SJSA1 (cell line): Measurements from ENCODE around the gene RAB44. TPM values are rescaled to one million over a fixed set of nuclear protein-coding genes. Genes with fewer than 3 reads are reported as not detected.
A peak's percentile ranks its signal among the peaks of the same experiment; 100 is the strongest.
"Not testable (repeated sequence)": the region's sequence is repeated elsewhere in the genome, so short reads cannot be mapped to it uniquely, and the experiment has no call there.

Experiments
- DNase-seq, 2 experiments: peaks; one replicate each; pipeline ENCODE4 v3.0.0-alpha.2; 2015 to 2020; ENCODE audit warnings: low spot score in 2 of 2, low read depth in 1 of 2
- H3K27ac ChIP-seq: fragments of 250-450 bp; sonication (Bioruptor Pico); 2 replicates; pipeline ENCODE4 v1.5.1; 2020; ENCODE audit warnings: mild to moderate bottlenecking, moderate library complexity
- H3K27me3 ChIP-seq: fragments of 250-450 bp; sonication (Bioruptor Pico); replicated peaks from 2 replicates; pipeline ENCODE4 v1.5.1; 2020; ENCODE audit warnings: mild to moderate bottlenecking, moderate library complexity
- H3K36me3 ChIP-seq: fragments of 250-450 bp; sonication (Bioruptor Pico); 2 replicates; pipeline ENCODE4 v1.5.1; 2020; ENCODE audit warnings: mild to moderate bottlenecking
- H3K4me1 ChIP-seq: fragments of 250-450 bp; sonication (Bioruptor Pico); replicated peaks from 2 replicates; pipeline ENCODE4 v1.6.1; 2021; ENCODE audit warnings: mild to moderate bottlenecking
- H3K4me3 ChIP-seq: fragments of 250-450 bp; sonication (Bioruptor Pico); 2 replicates; pipeline ENCODE4 v1.5.1; 2020; ENCODE audit warnings: mild to moderate bottlenecking
- H3K9me3 ChIP-seq: fragments of 250-450 bp; sonication (Bioruptor Pico); replicated peaks from 2 replicates; pipeline ENCODE4 v1.5.1; 2020; ENCODE audit warnings: mild to moderate bottlenecking
- total RNA-seq: library from RNA; depleted of rRNA; stranded (reverse); fragments of >200 nt; shearing (Covaris generic); gene quantifications from 2 replicates; pipeline ENCODE4 v1.2.3, GENCODE V29; 2014

Gene RAB44
- total RNA-seq, 1 experiment from 2014 or later = not detected

- DNase-seq = no peak
- Histone ChIP-seq H3K36me3 (no peaks in the 10 kb centered on the region), H3K27ac (no peak overlapping the region), H3K4me1 (no peaks in the 10 kb centered on the region), H3K9me3 (no peaks in the 10 kb centered on the region), H3K27me3 (no peaks in the 10 kb centered on the region), H3K4me3 (no peak overlapping the region)
Measured at GRCh38 chr6:36717231-36717825, 19.7 kb downstream of the RAB44 start.

GRCh38 chr6:36717871-36718540 lies 20.4 kb downstream of the RAB44 start:
- H3K9me3 ChIP-seq = no peaks in the 10 kb centered on the region
- DNase-seq = no peak
- no peaks in the 10 kb centered on the region for H3K4me1 ChIP-seq
- H3K27me3 ChIP-seq = no peaks in the 10 kb centered on the region
- no peak overlapping the region for H3K27ac ChIP-seq
- H3K4me3 ChIP-seq = no peak overlapping the region
- no peaks in the 10 kb centered on the region for H3K36me3 ChIP-seq

GRCh38 chr6:36718560-36718959 lies 20.9 kb downstream of the RAB44 start:
- no peaks in the 10 kb centered on the region for H3K4me1 ChIP-seq
- H3K9me3 ChIP-seq = no peaks in the 10 kb centered on the region
- H3K4me3 ChIP-seq = no peak overlapping the region
- no peak for DNase-seq
- no peaks in the 10 kb centered on the region for H3K36me3 ChIP-seq
- H3K27ac ChIP-seq = no peak overlapping the region
- H3K27me3 ChIP-seq = no peaks in the 10 kb centered on the region

GRCh38 chr6:36719126-36719525 lies 21.5 kb downstream of the RAB44 start:
- no peak overlapping the region for H3K4me3 ChIP-seq
- no peaks in the 10 kb centered on the region for H3K36me3 ChIP-seq
- no peak for DNase-seq
- no peaks in the 10 kb centered on the region for H3K9me3 ChIP-seq
- H3K27me3 ChIP-seq = no peaks in the 10 kb centered on the region
- no peak overlapping the region for H3K27ac ChIP-seq
- no peaks in the 10 kb centered on the region for H3K4me1 ChIP-seq

GRCh38 chr6:36720251-36721141 lies 22.9 kb downstream of the RAB44 start:
- no peak for DNase-seq
- no peaks in the 10 kb centered on the region for H3K27me3 ChIP-seq

GRCh38 chr6:36721369-36722140 lies 23.9 kb downstream of the RAB44 start:
- H3K27ac ChIP-seq = no peak overlapping the region
- DNase-seq = peak in 1 of 2 experiments; percentile 49
- H3K27me3 ChIP-seq = no peaks in the 10 kb centered on the region
- H3K9me3 ChIP-seq = no peaks in the 10 kb centered on the region
- no peaks in the 10 kb centered on the region for H3K4me1 ChIP-seq
- H3K36me3 ChIP-seq = no peaks in the 10 kb centered on the region
- no peak overlapping the region for H3K4me3 ChIP-seq

More at GRCh38 chr6:36720251-36721141, 22.9 kb downstream of the RAB44 start:
- Histone ChIP-seq H3K36me3 (no peaks in the 10 kb centered on the region), H3K27ac (no peak overlapping the region), H3K4me3 (no peak overlapping the region), H3K9me3 (no peaks in the 10 kb centered on the region), H3K4me1 (no peaks in the 10 kb centered on the region)

- Histone ChIP-seq H3K27me3 (no peaks in the 10 kb centered on the region), H3K27ac (no peak overlapping the region), H3K4me1 (no peaks in the 10 kb centered on the region; the same call in 1 of the 2 replicates), H3K4me3 (no peak overlapping the region), H3K36me3 (no peaks in the 10 kb centered on the region), H3K9me3 (no peaks in the 10 kb centered on the region)
- peak in 1 of 2 experiments; percentile 39 for DNase-seq
Measured at GRCh38 chr6:36722365-36722764, 24.7 kb downstream of the RAB44 start.

GRCh38 chr6:36722879-36723278 lies 25.3 kb downstream of the RAB44 start:
- no peak overlapping the region for H3K27ac ChIP-seq
- peaks cover 2% of the 10 kb centered on the region for H3K4me1 ChIP-seq
- DNase-seq = no peak
- no peaks in the 10 kb centered on the region for H3K36me3 ChIP-seq
- no peaks in the 10 kb centered on the region for H3K27me3 ChIP-seq
- H3K9me3 ChIP-seq = no peaks in the 10 kb centered on the region
- H3K4me3 ChIP-seq = no peak overlapping the region

- H3K4me3 ChIP-seq, H3K4me1 ChIP-seq, H3K27me3 ChIP-seq, H3K27ac ChIP-seq, H3K36me3 ChIP-seq, H3K9me3 ChIP-seq, DNase-seq: not testable (repeated sequence)
Measured at GRCh38 chr6:36723992-36724391, 26.4 kb downstream of the RAB44 start.

GRCh38 chr6:36724514-36725390 lies 27.1 kb downstream of the RAB44 start:
- Histone ChIP-seq H3K4me3 (no peak overlapping the region), H3K27ac (no peak overlapping the region), H3K27me3 (no peaks in the 10 kb centered on the region), H3K9me3 (no peaks in the 10 kb centered on the region), H3K36me3 (no peaks in the 10 kb centered on the region), H3K4me1 (peaks cover 12% of the 10 kb centered on the region)
- DNase-seq = peak; percentile 39 to 68

GRCh38 chr6:36725581-36725980 lies 28.0 kb downstream of the RAB44 start:
- Histone ChIP-seq H3K27ac (no peak overlapping the region), H3K9me3 (no peaks in the 10 kb centered on the region), H3K4me3 (no peak overlapping the region), H3K27me3 (no peaks in the 10 kb centered on the region), H3K36me3 (no peaks in the 10 kb centered on the region), H3K4me1 (peaks cover 12% of the 10 kb centered on the region)
- no peak for DNase-seq

- H3K9me3 ChIP-seq = no peaks in the 10 kb centered on the region
- DNase-seq = peak in 1 of 2 experiments; percentile 43
- H3K4me3 ChIP-seq = no peak overlapping the region
Measured at GRCh38 chr6:36727505-36728021, 29.9 kb downstream of the RAB44 start.

More at GRCh38 chr6:36727505-36728021, 29.9 kb downstream of the RAB44 start:
- H3K27ac ChIP-seq = no peak overlapping the region
- H3K4me1 ChIP-seq = peaks cover 12% of the 10 kb centered on the region
- no peaks in the 10 kb centered on the region for H3K27me3 ChIP-seq
- no peaks in the 10 kb centered on the region for H3K36me3 ChIP-seq
